Occipital lobe (tissue), 2 donors: ENCODE measurements around the gene DGKK. TPM values are rescaled to one million over a fixed set of nuclear protein-coding genes. Genes with fewer than 3 reads are reported as not detected.
"Not testable (repeated sequence)": the region's sequence is repeated elsewhere in the genome, so short reads cannot be mapped to it uniquely, and the experiment has no call there.

Experiments
- DNase-seq: peaks from one replicate; lab custom pipeline; 2025; lab: John Stamatoyannopoulos, UW
- total RNA-seq: library from RNA; depleted of rRNA; stranded (reverse); fragments of >200 nt; gene quantifications from one replicate; pipeline ENCODE4 v1.2.3, GENCODE V29; 2014

Gene DGKK
- total RNA-seq, 1 donor from 2014 or later, result 0.47 TPM

- DNase-seq, result no peak
Measured at GRCh38 chrX:50430917-50431575, 39.6 kb downstream of the DGKK start.

DNA sequence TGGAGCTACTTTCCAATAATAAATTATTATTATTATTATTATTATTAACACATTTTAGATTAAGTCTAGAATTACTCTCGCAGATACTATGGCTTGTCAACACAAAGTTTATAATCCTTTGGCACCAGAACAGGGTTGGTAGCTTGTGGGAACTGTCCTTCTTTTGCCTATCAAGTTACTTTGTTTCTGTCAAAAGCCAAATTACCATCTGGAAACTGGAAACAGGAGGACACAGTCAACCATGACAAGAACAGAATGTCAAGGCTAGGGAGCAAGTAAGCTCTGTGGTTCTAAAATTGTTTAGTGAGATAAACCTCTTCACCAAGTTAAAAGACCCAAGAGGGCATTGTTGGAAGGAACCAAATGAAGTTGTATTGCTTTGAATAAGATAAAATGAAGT is 42.5 kb downstream of the DGKK start:
- DNase-seq, result no peak

DNA sequence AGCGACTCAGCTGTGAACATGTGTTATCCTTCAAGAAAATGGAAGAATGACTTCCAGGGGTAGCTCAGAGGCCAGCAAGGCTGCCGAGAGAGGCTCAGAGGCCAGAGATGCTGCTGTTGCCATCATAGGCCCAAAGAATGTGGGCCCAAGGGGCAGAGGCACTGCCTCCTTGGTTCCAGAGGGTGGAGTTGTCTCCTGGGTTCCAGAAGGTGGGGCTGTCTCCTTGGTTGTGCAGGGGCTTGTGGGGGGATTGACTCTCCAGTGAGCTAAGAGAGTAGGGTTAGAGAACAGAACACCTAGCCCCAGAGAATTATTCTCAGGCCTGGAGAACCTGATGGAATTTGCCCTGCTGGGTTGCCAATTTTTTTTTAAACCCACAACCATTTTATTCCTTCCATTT is 62.6 kb downstream of the DGKK start:
- no peak for DNase-seq

DNA sequence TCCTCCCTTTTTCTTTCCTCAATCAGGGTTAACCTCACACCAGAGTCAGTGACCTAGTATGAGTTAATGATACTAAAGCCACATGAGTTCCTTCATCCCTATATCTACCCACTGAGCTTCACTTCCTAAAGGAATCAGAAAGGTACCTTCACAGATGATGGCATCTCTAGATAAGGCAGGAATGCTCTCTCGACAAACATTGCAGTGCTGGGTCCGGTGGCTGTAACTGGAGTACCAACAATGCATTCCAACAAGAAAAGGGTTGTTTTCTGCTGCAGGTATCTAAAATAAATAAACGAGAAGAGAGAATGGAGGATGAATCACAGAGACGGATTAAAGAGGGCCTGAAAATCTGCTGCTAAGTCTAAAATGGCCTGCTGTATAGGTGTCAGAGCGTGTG is 66.7 kb downstream of the DGKK start:
- DNase-seq, result no peak

DNA sequence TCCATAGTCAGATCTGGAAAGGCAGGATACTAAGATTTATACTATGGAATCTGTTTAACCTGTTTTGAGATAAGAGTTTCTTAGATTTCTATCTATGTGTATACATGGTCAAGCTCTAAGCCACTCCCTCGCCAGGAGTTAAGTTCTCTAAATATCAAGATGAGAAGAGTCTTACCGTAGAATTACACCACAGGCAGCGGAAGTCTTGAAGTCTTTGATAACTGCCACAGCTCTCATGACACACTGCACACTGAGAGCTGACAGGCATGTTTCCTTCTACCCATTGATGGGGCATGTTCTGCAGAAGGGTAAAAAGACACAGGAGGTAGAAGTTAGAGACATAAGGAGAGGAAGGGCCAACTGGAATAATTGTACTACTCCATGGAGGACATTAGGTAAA is 67.7 kb downstream of the DGKK start:
- DNase-seq, result no peak

GRCh38 chrX:50393902-50394301 is 76.7 kb downstream of the DGKK start:
- DNase-seq, result no peak

GRCh38 chrX:50386520-50386919 is 84.1 kb downstream of the DGKK start:
- no peak for DNase-seq

DNA sequence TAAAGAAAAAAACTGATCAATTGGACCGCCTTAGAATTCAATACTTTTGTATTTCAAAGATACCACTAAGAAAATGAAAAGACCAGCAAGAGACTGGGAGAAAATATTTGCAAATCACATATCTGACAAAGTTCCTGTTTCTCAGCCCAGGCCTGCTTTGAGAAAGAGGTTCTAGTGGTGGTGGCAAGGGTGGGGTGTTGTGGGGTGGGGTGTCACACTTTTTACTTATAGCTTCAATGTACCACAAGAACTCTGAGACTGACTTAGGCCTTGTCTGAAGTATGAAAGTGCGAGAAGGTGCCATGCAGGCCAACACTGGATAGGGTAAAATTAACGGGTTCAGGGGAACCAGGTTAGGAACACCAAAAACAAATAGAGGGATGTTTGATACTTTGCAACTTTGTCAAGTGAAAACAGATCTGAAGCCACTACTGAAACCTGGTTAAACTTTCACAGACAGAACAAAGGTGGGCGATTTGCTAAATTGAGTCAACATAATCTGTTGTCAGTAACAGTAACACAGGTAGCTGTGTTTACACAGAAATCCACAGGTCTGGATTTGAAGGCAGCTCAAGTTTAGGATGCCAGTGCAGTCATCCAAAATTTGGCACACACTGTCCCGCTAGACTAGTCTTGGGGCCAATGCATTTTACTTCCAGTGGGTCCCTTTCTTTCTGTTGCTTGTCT is 88.8 kb downstream of the DGKK start:
- DNase-seq, result no peak

- no peak for DNase-seq
Measured at GRCh38 chrX:50375481-50376267, 95.0 kb downstream of the DGKK start.

DNA sequence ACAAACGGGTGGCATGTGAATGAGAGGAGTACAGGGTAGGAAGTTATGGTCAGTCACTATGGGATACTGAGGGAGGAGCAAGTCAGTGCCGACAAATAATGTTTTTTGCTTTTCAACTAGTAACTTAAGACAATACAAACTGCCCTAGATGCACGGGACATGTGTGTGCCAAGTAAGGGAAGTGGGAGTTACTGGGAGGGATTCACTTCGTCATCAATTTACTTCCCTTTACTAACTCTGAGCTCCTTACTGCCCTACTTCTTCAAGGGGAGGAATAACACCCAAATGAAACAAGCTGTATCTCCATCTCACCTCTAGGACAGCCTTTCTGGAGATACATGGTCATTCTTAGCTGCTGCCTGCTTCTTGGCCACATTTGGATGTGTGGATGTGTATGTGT is 97.7 kb downstream of the DGKK start:
- no peak for DNase-seq

DNA sequence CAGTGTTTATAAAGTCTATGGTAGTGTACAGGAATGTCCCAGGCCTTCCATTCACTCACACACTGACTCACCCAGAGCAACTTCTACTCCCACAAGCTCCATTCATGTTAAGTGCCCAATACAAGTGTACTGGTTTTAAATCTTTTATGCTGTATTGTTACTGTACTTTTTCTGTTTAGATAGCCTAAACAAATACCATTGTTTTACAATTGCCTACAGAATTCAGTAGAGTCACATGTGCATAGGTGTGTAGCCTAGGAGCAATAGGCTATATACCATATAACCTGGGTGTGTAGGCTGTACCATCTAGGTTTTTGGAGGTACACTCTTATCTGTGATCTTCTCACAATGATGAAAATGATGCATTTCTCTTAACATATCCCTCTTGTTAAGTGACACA is 126.7 kb downstream of the DGKK start:
- no peak for DNase-seq

DNA sequence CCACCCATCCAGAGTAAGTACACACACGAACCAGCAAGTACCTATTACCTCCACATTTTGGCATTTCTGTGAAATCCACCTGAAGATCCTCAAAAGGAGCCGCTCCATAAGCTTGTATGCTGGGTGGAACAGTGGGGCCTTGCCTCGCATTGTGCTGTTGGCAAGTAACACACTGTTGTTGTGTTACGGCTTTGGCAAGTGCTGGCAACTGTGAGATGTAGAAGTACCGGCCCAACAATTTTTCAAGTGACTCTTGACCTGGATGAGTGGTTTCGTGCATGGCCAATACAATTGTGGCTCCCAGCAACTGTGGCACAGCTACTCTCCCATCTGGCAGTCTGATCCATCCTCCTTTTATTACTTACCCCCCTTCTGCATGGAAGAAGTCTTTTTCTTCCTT is 137.3 kb downstream of the DGKK start:
- DNase-seq, result no peak

DNA sequence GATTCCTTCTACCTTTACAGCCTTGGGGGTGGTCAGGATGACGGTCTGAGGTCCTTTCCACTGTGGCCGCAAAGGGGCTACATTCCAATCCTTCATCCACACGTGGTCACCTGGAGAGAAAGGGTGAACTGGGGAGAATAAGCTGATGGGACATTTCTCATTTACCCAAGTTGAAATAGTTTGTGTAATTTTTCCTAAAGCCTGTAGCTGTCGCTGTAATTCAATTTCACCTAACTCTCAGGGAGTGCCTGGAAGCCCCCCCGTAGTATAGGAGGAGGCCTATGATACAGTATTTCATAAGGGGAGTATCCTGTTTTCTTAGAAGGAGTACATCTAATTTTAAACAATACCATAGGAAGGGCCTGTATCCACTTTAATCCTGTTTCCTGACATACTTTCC is 138.0 kb downstream of the DGKK start:
- DNase-seq, result not testable (repeated sequence)

DNA sequence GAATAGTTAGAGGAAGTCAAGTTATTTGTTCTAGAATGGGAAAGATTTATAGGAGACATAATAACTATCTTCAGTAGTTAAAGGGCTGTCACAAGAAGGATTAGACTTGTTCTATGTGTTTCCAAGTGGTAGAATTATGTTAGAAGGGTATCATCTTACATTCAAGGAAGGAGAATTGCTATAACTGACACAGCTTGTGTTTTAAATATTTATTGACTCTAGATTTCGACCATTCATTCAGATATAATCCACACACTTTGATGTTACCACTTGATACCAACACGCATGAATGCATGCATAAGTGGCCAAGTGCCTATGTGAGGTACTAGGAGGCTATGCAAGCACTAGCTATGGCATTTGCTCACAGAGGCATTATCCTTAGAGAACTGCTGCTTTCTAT is 143.4 kb downstream of the DGKK start:
- DNase-seq, result no peak
